GM18505 (cell line): ENCODE results near the gene SERPINA10.
"Not testable (repeated sequence)": the region's sequence is repeated elsewhere in the genome, so short reads cannot be mapped to it uniquely, and the experiment has no call there.

Source experiments
- ATAC-seq: cut with Tn5 transposase; IDR thresholded peaks from one replicate; pipeline ENCODE4 v1.9.1; 2021; ENCODE audit not compliant: unreplicated experiment
- POLR2A ChIP-seq: IDR thresholded peaks from 4 replicates; pipeline ENCODE4 v1.6.1; 2011; ENCODE audit warnings: borderline replicate concordance; ENCODE audit not compliant: insufficient read depth, insufficient read length; ENCODE audit errors: extremely low read depth

SERPINA10 gene

DNA sequence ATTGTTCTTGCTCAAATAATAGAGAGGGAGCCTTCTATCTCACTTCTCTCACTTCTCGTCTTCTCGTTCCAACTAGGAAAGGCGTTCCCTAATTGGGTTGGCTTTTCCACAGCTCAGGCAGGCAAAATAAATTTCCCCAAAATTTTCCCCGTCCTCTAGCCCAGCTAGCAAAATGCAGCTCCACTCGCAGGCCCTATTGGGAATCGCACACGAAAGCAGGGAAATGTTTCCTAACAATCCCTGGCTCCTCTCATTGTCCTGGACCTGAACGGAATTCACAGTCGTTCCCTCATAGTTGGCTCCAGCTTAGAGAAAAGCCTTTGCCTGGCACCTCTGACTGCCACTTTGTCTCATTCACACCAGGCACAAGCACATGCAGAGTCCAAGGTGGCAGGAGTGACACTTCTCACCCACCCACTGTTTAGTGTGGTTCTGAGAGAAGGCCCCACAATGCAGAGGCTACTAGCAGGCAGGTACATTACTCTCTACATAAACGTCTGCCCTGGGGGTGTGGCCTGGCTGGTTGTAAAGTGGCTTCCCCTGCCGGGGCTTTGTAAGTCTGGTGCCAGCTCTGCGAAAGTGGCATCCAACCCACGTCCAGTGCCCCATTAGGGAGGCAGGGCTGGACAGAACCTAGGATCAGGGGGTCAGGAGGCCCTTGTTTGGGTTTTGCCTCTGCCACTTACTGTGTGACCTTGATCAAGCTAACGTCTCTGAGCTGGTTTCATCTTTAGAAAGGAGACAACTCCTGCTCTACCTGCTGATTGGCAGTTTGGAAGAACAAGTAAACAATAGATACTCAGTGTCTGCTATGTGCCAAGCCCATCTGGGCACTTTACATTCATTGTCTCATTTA lies 4.2 kb downstream of the SERPINA10 start:
- no peak for TF ChIP-seq POLR2A
- ATAC-seq, result no peak

DNA sequence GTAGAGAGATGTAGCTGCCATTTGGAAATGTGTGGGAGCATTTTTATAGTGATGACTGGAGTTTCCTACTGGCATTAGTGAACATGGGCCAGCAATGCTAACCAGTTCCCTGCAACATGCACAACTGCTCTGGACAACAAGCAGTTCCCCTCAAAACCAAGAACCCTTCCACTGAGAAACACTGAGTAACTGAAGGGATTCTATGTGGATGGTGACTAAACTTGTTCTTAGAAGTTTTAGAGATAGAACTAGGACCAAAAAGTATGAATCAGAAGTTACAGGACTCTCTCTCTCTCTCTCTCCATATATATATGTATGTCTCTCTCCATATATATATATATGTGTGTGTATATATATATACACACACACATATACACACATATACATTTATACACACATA lies 7.9 kb downstream of the SERPINA10 start:
- TF ChIP-seq POLR2A, result no peak
- no peak for ATAC-seq

DNA sequence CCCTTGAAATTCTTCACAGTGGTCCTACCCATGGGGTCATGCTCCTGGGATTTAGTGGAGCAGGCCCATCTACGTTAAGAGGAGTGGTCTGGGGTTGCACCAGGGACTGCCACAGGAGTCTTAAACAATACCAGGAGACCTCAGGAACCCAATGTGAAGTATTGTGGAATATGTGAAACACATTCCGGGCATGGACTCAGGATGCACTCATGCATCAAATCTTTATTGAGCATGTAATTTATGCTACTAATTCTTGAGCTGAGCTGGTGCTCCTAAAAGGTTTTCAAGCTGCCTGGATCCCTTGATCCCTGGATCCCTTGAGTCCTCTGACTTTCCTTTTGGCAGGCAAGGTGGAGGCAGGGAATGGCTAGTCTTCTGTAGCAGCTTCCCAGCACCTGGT lies 8.8 kb downstream of the SERPINA10 start:
- no peak for TF ChIP-seq POLR2A
- no peak for ATAC-seq

DNA sequence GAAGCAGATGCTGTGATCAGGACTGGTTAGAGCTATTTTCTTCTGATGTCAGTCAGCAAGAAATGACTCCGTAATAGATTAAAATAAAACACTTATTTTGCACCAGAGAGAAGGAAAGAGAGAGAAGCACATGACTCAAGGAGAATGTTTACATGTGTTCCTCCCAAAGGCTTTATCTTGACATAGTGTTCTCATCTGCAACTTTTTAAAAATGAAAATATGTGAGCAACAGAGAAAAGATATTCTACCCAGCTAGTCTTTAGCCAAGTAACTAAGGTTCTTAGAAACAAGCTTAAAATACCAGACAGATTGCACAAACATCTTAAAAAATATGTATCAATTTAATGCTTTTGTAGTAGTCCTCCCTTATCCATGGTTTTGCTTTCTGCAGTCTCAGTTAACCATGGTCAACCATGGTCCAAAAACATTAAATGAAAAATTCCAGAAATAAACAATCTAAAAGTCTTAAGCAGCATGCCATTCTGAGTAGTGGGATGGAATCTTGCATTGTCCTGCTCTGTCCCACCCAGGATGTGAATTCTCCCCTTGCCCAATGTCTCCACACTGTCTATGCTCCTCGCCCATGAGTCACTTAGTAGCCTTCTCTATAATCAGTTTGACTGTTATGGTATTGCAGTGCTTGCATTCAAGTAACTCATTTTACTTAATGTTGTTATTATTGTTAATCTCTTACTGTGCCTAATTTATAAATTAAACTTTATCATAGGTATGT lies 9.9 kb downstream of the SERPINA10 start:
- no peak for TF ChIP-seq POLR2A
- no peak for ATAC-seq

DNA sequence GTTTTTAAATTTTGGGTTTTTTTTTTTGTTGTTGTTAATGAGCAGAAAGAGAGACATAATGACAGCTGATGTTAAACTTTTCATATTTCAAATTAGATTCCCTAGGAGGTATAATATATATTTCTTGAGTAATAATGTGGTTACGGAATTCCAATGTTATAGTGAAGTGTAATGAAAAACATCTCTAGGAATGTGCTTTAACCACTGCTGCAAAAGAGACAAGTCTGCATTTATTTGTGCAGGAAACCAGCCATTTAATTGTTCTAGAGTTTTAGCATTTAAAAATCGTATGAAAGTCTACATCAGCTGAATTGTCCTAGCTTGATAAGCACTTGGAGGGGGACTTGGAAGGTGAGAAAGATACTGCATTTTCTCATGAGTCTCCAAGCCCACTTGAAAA lies 14.3 kb downstream of the SERPINA10 start:
- no peak for TF ChIP-seq POLR2A

DNA sequence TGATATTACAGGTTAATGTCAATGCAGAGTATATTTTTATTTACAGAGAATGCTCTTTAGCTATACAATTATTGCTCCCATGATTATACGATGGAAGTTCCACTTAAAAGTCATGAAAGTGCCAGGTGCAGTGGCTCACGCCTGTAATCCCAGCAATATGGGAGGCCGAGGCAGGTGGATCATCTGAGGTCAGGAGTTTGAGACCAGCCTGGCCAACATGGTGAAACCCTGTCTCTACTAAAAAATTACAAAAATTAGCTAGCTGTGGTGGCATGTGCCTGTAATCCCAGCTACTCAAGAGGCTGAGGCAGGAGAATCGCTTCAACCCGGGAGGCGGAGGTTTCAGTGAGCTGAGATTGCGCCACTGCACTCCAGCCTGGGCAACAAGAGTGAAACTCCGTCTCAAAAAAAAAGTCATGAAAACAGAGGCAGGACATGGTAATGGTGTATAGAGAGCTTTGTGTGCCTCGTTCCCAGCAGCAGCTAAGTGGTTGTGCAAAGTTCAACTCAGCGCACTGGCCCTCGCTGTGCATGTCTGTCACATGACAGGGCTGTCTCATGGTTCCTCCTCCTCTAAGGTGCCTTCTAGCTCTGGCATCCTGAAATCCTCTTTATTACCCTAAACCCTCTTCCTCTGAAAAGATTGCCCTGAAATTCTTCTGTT lies 16.0 kb downstream of the SERPINA10 start:
- ATAC-seq, result not testable (repeated sequence)

More for the DNA sequence above, 14.3 kb downstream of the SERPINA10 start:
- no peak for ATAC-seq

DNA sequence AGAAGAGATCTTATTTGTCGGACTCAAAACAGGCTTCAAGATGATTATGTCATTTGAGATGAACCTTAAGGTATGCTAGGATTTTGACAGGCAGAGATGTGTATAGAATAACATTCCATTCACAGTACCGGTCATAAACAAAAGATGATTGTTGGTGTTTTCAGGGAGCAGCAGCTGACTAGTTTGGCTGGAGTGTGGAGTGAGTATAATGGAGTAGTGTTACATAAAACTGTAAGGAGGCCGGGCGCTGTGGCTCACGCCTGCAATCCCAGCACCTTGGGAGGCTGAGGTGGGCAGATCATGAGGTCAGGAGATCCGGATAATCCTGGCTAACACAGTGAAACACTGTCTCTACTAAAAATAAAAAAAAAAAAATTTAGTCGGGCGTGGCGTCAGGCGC lies 23.9 kb downstream of the SERPINA10 start:
- no peak for TF ChIP-seq POLR2A
- ATAC-seq, result no peak

DNA sequence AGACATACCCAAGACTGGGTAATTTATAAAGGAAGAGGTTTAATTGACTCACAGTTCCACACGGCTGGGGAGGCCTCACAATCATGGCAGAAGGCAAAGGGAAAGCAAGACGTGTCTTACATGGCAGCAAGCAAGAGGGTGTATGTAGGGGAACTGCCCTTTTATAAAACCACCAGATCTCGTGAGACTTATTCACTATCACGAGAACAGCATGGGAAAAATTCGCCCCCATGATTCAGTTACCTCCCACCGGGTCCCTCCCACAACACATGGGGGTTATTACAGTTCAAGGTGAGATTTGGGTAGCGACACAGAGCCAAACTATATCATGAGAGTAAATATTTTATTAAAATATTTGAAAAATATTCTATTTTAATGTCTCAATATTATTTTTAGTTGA lies 24.5 kb downstream of the SERPINA10 start:
- not testable (repeated sequence) for ATAC-seq

DNA sequence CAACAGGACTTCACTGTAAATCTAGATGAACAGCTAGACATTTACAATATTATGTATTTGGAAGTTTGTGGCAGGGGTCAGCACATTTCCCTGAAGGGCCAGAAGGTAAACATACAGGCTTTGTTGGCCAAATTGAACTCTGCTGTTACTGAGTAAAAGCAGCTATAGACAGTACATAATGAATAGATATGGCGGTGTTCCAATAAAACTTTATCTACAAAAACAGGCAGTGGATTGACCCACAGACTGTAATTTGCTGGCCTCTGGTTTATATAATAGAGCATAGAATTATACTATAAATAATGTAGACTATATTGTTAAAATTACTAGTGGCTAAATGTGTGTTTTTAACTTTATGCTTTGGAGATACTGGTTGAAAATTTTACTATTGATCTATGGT lies 25.7 kb downstream of the SERPINA10 start:
- TF ChIP-seq POLR2A, result no peak
- no peak for ATAC-seq

DNA sequence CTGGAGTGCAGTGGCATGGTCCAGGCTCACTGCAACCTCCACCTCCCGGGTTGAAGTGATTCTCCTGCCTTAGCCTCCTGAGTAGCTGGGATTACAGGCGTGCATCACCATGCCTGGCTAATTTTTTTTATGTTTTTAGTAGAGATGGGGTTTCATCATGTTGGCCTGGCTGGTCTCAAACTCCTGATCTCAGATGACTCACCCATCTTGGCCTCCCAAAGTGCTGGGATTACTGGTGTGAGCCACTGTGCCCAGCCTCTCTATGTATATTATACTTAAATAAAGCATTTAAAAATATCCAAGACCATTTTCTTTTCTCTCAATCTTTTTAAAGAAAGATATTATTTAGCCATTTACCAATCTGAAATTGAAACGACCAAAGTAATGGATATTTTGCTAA lies 28.9 kb downstream of the SERPINA10 start:
- ATAC-seq, result not testable (repeated sequence)

DNA sequence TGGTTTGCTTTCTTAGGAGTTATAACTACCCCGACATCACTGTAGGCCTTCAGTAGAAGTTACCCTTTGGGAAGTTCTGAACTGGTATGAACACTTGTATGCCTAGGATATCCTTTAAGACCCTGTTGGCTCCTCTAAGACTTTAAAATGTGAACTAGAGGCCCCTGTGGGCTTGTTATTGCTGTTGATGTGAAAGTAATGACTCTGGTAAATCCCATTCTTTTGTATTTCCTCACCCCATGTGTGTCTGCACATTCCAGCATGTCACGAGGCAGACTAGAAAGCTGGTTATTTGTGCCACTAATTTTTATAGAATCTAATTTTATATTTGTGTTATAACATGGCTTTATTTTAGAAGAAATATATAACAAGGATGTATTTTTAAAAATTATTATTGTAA lies 48.9 kb downstream of the SERPINA10 start:
- TF ChIP-seq POLR2A, result no peak
- ATAC-seq, result no peak

DNA sequence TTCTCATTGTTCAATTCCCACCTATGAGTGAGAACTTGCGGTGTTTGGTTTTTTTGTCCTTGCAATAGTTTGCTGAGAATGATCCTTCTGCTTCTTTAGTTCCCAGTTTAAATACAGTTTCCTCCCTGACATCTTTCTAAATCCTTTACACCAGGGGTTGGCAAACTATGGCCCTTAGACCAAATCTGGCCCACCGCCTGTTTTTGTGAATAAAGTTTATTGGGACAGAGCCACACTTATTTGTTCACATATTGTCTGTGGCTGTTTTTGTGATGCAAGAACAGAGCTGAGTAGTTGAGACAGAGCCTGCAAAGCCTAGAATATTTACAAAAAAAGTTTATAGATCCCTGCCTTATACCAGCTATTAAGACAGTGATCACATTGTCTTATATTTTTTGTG lies 53.7 kb downstream of the SERPINA10 start:
- no peak for ATAC-seq
- no peak for TF ChIP-seq POLR2A

DNA sequence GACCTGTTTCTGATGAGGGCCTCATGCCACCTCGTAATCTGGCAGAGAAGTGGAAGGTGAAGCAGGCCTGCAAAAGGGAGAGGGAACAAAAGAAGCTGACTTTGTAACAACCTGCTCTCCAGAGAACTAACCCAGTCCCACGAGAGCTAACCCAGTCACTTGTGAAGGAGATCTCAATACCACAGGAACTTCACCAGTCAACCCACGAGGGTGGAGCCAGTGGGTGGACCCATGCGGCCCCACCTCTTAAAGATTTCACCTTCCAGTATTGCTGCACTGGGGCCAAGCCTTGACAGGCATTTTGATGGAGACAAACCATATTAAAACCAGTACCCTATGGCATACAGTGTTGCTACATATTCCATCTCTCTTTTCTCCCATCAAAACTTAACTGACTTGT lies 55.1 kb downstream of the SERPINA10 start:
- no peak for ATAC-seq
- TF ChIP-seq POLR2A, result no peak

DNA sequence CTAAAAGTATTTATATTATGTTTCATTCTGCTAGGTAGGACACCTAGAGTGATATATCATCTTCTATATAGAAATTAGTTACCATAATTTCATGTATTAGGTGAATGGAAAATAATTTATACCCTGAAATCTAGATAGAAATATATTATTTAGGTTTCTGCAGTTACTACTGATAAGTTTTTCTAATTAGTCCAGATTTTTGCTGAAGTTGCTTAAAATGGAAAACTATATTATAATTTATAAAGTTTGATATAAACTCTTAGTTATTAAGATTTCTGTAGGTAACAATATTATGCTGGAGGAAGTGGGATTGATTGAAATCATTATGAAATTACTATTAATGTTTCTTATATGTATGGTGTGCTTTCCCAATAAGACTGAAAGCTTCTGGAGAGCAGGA lies 56.0 kb downstream of the SERPINA10 start:
- no peak for ATAC-seq
- TF ChIP-seq POLR2A, result no peak
